H1 (cell line): Measurements from ENCODE around the gene ADCY5. TPM values are rescaled to one million over a fixed set of nuclear protein-coding genes. Genes with fewer than 3 reads are reported as not detected.

Experiments
- FOSL1 ChIP-seq: IDR thresholded peaks from 2 replicates; pipeline ENCODE4 v1.6.1; 2011; ENCODE audit warnings: mild to moderate bottlenecking, low read depth, low read length, moderate library complexity; ENCODE audit not compliant: insufficient read depth
- polyA plus RNA-seq, 7 experiments: library from polyadenylated mRNA; depleted of rRNA in 3 of 7; stranded (reverse) in 5 of 7; unstranded in 2 of 7; fragments of >200 nt in 5 of 7; fragments of 200-250 nt in 2 of 7; gene quantifications; 1 replicate in 5 of 7; 2 replicates in 1 of 7; 4 replicates in 1 of 7; pipeline versions ENCODE4 v1.2.1 to v1.2.3, GENCODE V29; 2011 to 2013; ENCODE audit warnings: missing spikeins in 2 of 7, mixed read lengths in 2 of 7
- total RNA-seq: library from RNA; stranded (reverse); fragmentation: NEBNext Ultra II Directional; extraction: Animal tissue kit (Norgen Biotek cat#: 25700); gene quantifications from 2 replicates; pipeline ENCODE4 v1.2.1, GENCODE V29; 2021

ADCY5 gene
- total and polyA plus RNA-seq, 2 of the 8 experiments (the other 6 are each of a cell fraction or from before 2014, with no cell fraction given) = 18.9 to 40.8 TPM

DNA sequence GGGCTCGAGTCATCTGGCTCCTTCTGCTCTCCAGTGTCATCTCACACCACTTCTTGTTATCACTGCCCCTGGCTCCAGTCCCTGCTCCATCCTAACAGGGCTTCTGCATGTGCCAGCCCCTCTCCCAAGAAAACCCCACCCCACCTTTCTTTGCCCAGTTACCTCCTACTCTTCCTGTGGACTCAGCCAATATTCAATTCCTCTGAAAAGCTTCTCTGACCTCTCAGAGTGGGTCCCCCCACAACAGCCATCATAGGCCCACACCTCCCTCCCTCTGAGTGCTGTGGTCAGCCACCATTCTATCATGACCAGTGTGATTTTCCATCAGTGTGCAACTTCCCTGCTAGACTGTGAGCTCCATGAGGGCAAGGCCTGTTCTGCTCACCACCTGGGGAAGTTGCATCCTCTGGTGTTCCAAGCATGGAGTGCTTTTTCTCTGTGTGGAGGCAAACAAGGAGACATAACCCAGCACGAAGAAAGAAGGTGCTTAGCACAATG lies 71.6 kb downstream of the ADCY5 start (continued):
- TF ChIP-seq FOSL1 = no peak
